ENCODE data around the gene LOX.

The LOX gene

DNA sequence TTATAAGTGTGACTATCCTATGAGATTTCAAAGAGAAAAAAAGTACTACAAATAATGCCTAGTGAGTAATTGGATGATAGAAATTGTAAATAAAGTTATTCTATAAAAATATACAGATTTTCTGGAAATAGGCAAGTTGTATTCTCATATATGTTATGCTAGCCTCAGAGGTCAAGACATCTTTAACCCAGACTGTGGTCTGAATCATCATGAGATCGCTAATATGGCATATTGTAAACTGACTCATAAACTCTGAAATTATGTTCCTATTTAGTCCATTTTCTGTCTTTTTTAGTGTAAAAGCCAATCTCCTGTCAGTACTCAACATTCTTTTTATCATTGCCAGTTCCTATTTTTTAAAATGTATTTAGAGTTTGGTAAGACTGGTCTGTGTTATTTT is 14.2 kb downstream of the LOX start:
- TF ChIP-seq CTCF (IDR thresholded peaks at IDR 0.05; ENCODE audit: low read length) (no peak), EZH2 (IDR thresholded peaks at IDR 0.05; ENCODE audit: borderline replicate concordance, low read length) (no peak)
- H3K9ac ChIP-seq (ENCODE audit: low read length) = no peak overlapping the region
- no peak overlapping the region for H2AFZ ChIP-seq (ENCODE audit: low read length)
- no peak overlapping the region for H3K27ac ChIP-seq (ENCODE audit: low read depth, low read length, poor library complexity, severe bottlenecking)
- H3K79me2 ChIP-seq (ENCODE audit: insufficient read depth, low read length) = no peaks in the 10 kb centered on the region
- H3K9me2 ChIP-seq (ENCODE audit: low read depth, low read length) = no peaks in the 10 kb centered on the region
- H3K4me2 ChIP-seq (ENCODE audit: low read length) = no peak overlapping the region
- H4K20me1 ChIP-seq (ENCODE audit: insufficient read depth, low read length) = no peaks in the 10 kb centered on the region
- no peaks in the 10 kb centered on the region for H3K36me3 ChIP-seq (ENCODE audit: insufficient read depth, low read length)
- H3K4me3 ChIP-seq (ENCODE audit: low read depth, low read length, poor library complexity, severe bottlenecking) = no peak overlapping the region
- H3K9me3 ChIP-seq (ENCODE audit: low read length) = no peaks in the 10 kb centered on the region
- H3F3A ChIP-seq (ENCODE audit: insufficient read depth, low read length) = no peaks in the 10 kb centered on the region
- H3K4me1 ChIP-seq (ENCODE audit: insufficient read depth, low read length, severe bottlenecking) = no peaks in the 10 kb centered on the region
- no peaks in the 10 kb centered on the region for H3K27me3 ChIP-seq (ENCODE audit: insufficient read depth, low read length)

- no peak overlapping the region for H3K27ac ChIP-seq (ENCODE audit: low read depth, low read length, poor library complexity, severe bottlenecking)
- H3K36me3 ChIP-seq (ENCODE audit: insufficient read depth, low read length) = no peaks in the 10 kb centered on the region
- H3K4me2 ChIP-seq (ENCODE audit: low read length) = no peak overlapping the region
These were observed 15.9 kb downstream of the LOX start for GRCh38 chr5:122062205-122062604.

DNA sequence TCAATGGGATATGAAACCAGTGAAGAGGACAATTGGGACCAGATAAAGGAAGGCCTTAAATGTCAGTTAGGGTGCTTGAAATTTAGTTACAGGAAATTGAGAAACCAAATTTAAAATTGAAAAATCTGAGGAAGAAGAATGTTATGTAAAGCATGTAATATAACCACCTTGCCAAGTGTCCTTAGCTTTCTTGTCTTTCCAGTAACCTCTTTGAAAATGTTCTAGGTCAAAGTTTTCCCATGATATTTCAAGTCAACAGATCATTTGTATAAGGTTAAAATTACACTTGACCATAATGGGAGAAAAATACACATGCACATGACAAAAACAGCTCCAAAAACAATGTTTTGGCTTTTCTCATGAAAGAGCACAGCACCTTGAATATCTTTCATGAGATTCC is 21.1 kb downstream of the LOX start:
- Histone ChIP-seq H2AFZ (ENCODE audit: low read length) (no peak overlapping the region), H3K9ac (ENCODE audit: low read length) (no peak overlapping the region), H3K9me2 (ENCODE audit: low read depth, low read length) (no peaks in the 10 kb centered on the region), H3K27me3 (ENCODE audit: insufficient read depth, low read length) (no peaks in the 10 kb centered on the region), H3K4me2 (ENCODE audit: low read length) (no peak overlapping the region), H3F3A (ENCODE audit: insufficient read depth, low read length) (no peaks in the 10 kb centered on the region), H3K36me3 (ENCODE audit: insufficient read depth, low read length) (no peaks in the 10 kb centered on the region), H3K27ac (ENCODE audit: low read depth, low read length, poor library complexity, severe bottlenecking) (no peak overlapping the region), H3K4me1 (ENCODE audit: insufficient read depth, low read length, severe bottlenecking) (no peaks in the 10 kb centered on the region), H4K20me1 (ENCODE audit: insufficient read depth, low read length) (no peaks in the 10 kb centered on the region), H3K4me3 (ENCODE audit: low read depth, low read length, poor library complexity, severe bottlenecking) (no peak overlapping the region), H3K9me3 (ENCODE audit: low read length) (no peaks in the 10 kb centered on the region), H3K79me2 (ENCODE audit: insufficient read depth, low read length) (no peaks in the 10 kb centered on the region)
- TF ChIP-seq EZH2 (IDR thresholded peaks at IDR 0.05; ENCODE audit: borderline replicate concordance, low read length) (no peak), CTCF (IDR thresholded peaks at IDR 0.05; ENCODE audit: low read length) (no peak)

More at GRCh38 chr5:122062205-122062604, 15.9 kb downstream of the LOX start:
- no peaks in the 10 kb centered on the region for H3K4me1 ChIP-seq (ENCODE audit: insufficient read depth, low read length, severe bottlenecking)
- no peaks in the 10 kb centered on the region for H3K79me2 ChIP-seq (ENCODE audit: insufficient read depth, low read length)
- H3K9me2 ChIP-seq (ENCODE audit: low read depth, low read length) = no peaks in the 10 kb centered on the region
- no peaks in the 10 kb centered on the region for H4K20me1 ChIP-seq (ENCODE audit: insufficient read depth, low read length)
- no peak overlapping the region for H3K9ac ChIP-seq (ENCODE audit: low read length)
- H2AFZ ChIP-seq (ENCODE audit: low read length) = no peak overlapping the region
- TF ChIP-seq EZH2 (IDR thresholded peaks at IDR 0.05; ENCODE audit: borderline replicate concordance, low read length) = no peak
- no peak for TF ChIP-seq CTCF (IDR thresholded peaks at IDR 0.05; ENCODE audit: low read length)
- no peak overlapping the region for H3K4me3 ChIP-seq (ENCODE audit: low read depth, low read length, poor library complexity, severe bottlenecking)
- no peaks in the 10 kb centered on the region for H3F3A ChIP-seq (ENCODE audit: insufficient read depth, low read length)
- no peaks in the 10 kb centered on the region for H3K27me3 ChIP-seq (ENCODE audit: insufficient read depth, low read length)
- no peaks in the 10 kb centered on the region for H3K9me3 ChIP-seq (ENCODE audit: low read length)

All from OCI-LY1 (cell line).